ENCODE data around the gene HS1BP3.

Gene HS1BP3

DNA sequence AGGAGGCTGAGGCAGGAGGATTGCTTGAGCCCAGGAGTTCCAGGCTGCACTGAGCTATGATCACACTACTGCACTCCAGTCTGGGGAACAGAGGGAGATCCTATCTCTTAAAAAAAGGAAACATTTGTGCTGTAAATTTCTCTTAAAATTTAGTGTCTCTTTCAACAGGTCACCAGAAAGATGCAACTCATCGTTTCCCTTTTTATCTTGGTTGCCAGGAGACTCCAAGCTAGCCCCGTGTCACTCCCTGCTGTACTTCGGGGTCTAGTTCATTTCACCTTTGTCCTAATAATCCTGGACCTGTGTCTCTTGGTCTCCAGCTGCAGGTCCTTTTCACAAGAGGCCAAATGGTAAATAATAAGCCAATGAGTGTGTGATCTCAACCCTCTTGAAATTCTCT lies 7.1 kb downstream of the HS1BP3 start:
- DNase-seq = no peak
- Histone ChIP-seq H3K4me1 (ENCODE audit: control extremely low read depth in 1 of 4, control insufficient read depth in 4 of 4, insufficient read depth in 4 of 4, low read length in 3 of 4) (peaks cover 0 to 6% (median 0%) of the 10 kb centered on the region in 4 experiments), H3K9me3 (ENCODE audit: control extremely low read depth in 1 of 5, control insufficient read depth in 4 of 5, insufficient read depth in 2 of 5, low read depth in 1 of 5, low read length in 4 of 5) (no peaks in the 10 kb centered on the region), H3K27ac (ENCODE audit: insufficient read depth in 1 of 2, low read depth in 1 of 2, low read length in 2 of 2, poor library complexity in 1 of 2, severe bottlenecking in 2 of 2) (no peak overlapping the region), H3K36me3 (ENCODE audit: control insufficient read depth in 4 of 4, insufficient read depth in 4 of 4, low read length in 3 of 4) (peaks cover 0 to 51% (median 23%) of the 10 kb centered on the region in 4 experiments), H3K4me3 (ENCODE audit: control insufficient read depth in 1 of 7, extremely low read depth in 1 of 7, insufficient read depth in 4 of 7, low read depth in 2 of 7, low read length in 6 of 7) (no peak overlapping the region), H3K27me3 (replicated peaks in 2 of 5; ENCODE audit: control insufficient read depth in 4 of 5, insufficient read depth in 5 of 5, low read length in 4 of 5) (no peaks in the 10 kb centered on the region)
- 60% methylated on average over 3 of the region's 3 CpGs for WGBS (ENCODE audit: insufficient coverage)
- CTCF ChIA-PET = interaction anchor here (0.6 to 7.8 kb wide), 21 partner anchors 13 to 308 kb away, joined by 3 to 52 read pairs (median 4); partner anchors contain the start of gene LDAH
- POLR2A ChIA-PET = no interaction called here

DNA sequence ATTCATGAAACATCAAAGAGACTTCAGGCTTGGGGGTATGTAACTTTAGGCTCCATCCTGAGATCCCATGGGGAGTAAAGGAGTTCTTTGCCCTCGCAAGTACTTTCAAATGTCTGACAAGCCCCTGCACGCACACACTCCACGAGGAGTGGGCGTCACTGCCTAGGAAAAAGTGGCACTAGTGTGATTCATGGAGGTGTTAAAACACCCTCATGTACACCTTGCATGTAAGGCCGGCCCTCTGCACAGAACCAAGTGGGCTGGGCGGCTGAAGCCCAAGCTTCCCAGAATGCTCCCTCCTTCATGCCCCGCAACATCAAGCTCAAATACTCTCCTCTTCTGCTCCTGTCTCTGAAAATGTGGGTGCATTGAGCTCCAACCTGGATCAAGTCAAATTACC lies 7.8 kb downstream of the HS1BP3 start:
- Histone ChIP-seq H3K4me1 (ENCODE audit: control extremely low read depth in 1 of 4, control insufficient read depth in 4 of 4, insufficient read depth in 4 of 4, low read length in 3 of 4) (peaks cover 0 to 6% (median 0%) of the 10 kb centered on the region in 4 experiments), H3K4me3 (ENCODE audit: control insufficient read depth in 1 of 7, extremely low read depth in 1 of 7, insufficient read depth in 4 of 7, low read depth in 2 of 7, low read length in 6 of 7) (no peak overlapping the region), H3K9me3 (ENCODE audit: control extremely low read depth in 1 of 5, control insufficient read depth in 4 of 5, insufficient read depth in 2 of 5, low read depth in 1 of 5, low read length in 4 of 5) (no peaks in the 10 kb centered on the region), H3K36me3 (ENCODE audit: control insufficient read depth in 4 of 4, insufficient read depth in 4 of 4, low read length in 3 of 4) (peaks cover 0 to 53% (median 23%) of the 10 kb centered on the region in 4 experiments), H3K27ac (ENCODE audit: insufficient read depth in 1 of 2, low read depth in 1 of 2, low read length in 2 of 2, poor library complexity in 1 of 2, severe bottlenecking in 2 of 2) (no peak overlapping the region), H3K27me3 (replicated peaks in 2 of 5; ENCODE audit: control insufficient read depth in 4 of 5, insufficient read depth in 5 of 5, low read length in 4 of 5) (no peaks in the 10 kb centered on the region)
- WGBS (ENCODE audit: insufficient coverage) = 96% methylated on average over 5 of the region's 7 CpGs
- ChIA-PET POLR2A (no interaction called here), CTCF (interaction anchor here (0.7 to 7.8 kb wide), 31 partner anchors 7 to 324 kb away, joined by 3 to 52 read pairs (median 5); partner anchors contain the start of genes HS1BP3, LDAH and RHOB)
- DNase-seq = no peak

DNA sequence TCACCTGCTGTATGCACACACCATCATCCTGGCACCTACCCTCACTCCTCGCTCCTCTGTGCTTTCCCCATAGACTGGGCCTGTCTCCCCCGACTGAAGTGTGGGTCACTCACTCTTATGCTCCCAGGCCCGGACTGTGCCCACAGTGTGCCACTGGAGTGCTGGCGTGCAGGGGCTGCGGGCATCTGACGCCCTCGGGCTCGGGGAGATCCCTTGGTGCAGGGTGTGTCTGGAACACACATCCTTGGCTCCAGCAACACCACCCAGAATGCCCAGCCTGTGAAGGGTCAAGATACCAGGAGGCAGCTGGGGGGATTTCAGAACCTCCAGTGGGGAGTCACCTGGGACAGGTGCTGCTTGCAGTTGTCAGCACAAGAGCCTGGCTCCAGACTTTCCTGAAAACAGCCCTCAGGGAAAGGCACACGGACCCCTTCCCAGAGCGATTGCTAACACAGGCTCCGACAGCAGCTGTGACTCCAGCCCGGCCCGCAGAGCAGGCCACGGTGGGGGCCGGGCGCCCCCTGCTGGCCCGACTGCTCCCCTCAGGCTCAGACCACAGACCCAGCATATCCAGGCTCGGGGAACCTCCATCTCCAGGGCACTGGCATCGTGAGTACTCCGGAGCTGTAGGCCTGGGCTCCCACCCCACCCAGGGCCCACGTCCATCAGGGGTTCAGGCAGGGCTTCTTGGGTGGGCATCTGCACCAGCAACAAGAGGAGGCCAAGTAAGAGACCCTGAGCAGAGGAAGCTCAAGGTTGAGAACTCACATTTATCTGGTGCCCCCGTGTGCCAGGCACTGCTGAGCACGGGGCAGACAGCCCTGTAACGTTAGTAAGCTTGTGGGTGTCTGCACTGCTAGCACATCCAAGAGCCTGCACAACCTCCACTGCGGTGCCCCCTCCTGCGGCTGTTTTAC lies 8.6 kb downstream of the HS1BP3 start:
- WGBS (ENCODE audit: insufficient coverage) = 41% methylated on average over 22 of the region's 26 CpGs
- CTCF ChIA-PET = interaction anchor here (0.6 to 7.8 kb wide), 35 partner anchors 8 to 350 kb away, joined by 3 to 52 read pairs (median 5); partner anchors contain the start of genes HS1BP3 and RHOB
- H3K36me3 ChIP-seq (ENCODE audit: control insufficient read depth in 4 of 4, insufficient read depth in 4 of 4, low read length in 3 of 4) = peaks cover 0 to 60% (median 26%) of the 10 kb centered on the region in 4 experiments
- DNase-seq = peak; percentile 53 to 77 (median 76)
- H3K27ac ChIP-seq (ENCODE audit: insufficient read depth in 1 of 2, low read depth in 1 of 2, low read length in 2 of 2, poor library complexity in 1 of 2, severe bottlenecking in 2 of 2) = no peak overlapping the region
- H3K4me3 ChIP-seq (ENCODE audit: control insufficient read depth in 1 of 7, extremely low read depth in 1 of 7, insufficient read depth in 4 of 7, low read depth in 2 of 7, low read length in 6 of 7) = no peak overlapping the region
- POLR2A ChIA-PET = interaction anchor here (1.2 kb wide), 1 partner anchor 195 kb away, joined by 4 read pairs; the partner anchor contains the start of gene RHOB
- no peaks in the 10 kb centered on the region for H3K27me3 ChIP-seq (replicated peaks in 2 of 5; ENCODE audit: control insufficient read depth in 4 of 5, insufficient read depth in 5 of 5, low read length in 4 of 5)
- peaks cover 0 to 6% (median 0%) of the 10 kb centered on the region in 4 experiments for H3K4me1 ChIP-seq (ENCODE audit: control extremely low read depth in 1 of 4, control insufficient read depth in 4 of 4, insufficient read depth in 4 of 4, low read length in 3 of 4)
- no peaks in the 10 kb centered on the region for H3K9me3 ChIP-seq (ENCODE audit: control extremely low read depth in 1 of 5, control insufficient read depth in 4 of 5, insufficient read depth in 2 of 5, low read depth in 1 of 5, low read length in 4 of 5)

GRCh38 chr2:20641123-20641985 lies 9.5 kb downstream of the HS1BP3 start:
- no peaks in the 10 kb centered on the region for H3K9me3 ChIP-seq (ENCODE audit: control extremely low read depth in 1 of 5, control insufficient read depth in 4 of 5, insufficient read depth in 2 of 5, low read depth in 1 of 5, low read length in 4 of 5)
- no peak for DNase-seq
- H3K36me3 ChIP-seq (ENCODE audit: control insufficient read depth in 4 of 4, insufficient read depth in 4 of 4, low read length in 3 of 4) = peaks cover 0 to 56% (median 27%) of the 10 kb centered on the region in 4 experiments

DNA sequence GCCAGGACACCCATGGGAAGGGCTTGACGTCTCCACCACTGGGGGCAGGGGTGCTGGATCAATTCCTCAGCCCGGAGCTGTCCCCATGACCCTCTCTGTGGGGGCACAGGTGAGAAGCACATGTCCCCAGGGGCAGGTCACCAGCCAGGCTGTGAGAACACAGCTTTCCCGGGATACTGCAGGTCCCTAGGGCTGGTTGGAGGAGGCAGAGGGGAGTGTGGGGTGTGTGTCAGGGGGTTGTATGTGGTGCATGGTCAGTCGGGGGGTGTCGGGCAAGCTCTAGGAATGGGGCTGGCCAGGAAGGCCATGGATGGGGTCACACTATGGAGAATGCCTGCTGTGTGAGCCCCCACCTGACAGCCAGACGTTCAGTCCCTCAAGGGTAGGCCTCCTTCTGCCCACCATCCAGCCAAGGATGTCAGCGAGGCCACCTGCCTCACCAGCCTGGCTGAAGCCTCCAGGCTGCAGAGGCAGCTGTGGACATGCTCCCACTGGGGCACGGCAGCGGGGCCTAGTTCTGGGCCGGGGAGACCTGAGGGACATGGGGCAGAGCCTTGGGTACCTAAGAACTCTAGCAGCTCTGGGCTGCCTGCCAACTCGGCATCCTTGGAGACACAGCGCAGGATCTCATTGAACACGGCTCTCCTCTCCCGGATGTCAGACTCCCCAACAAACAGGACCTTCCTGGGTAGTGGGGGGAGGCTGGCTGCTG lies 10.3 kb downstream of the HS1BP3 start:
- ChIA-PET POLR2A (interaction anchor here (0.6 to 0.7 kb wide), 2 partner anchors 152 to 303 kb away, joined by 3 to 4 read pairs; no protein-coding TSS in a partner anchor), CTCF (interaction anchor here (0.6 to 7.8 kb wide), 12 partner anchors 10 to 244 kb away, joined by 3 to 52 read pairs (median 13); partner anchors contain the start of genes HS1BP3 and RHOB)
- peaks cover 0 to 6% (median 0%) of the 10 kb centered on the region in 4 experiments for H3K4me1 ChIP-seq (ENCODE audit: control extremely low read depth in 1 of 4, control insufficient read depth in 4 of 4, insufficient read depth in 4 of 4, low read length in 3 of 4)
- DNase-seq = no peak
- H3K36me3 ChIP-seq (ENCODE audit: control insufficient read depth in 4 of 4, insufficient read depth in 4 of 4, low read length in 3 of 4) = peaks cover 0 to 54% (median 29%) of the 10 kb centered on the region in 4 experiments
- H3K9me3 ChIP-seq (ENCODE audit: control extremely low read depth in 1 of 5, control insufficient read depth in 4 of 5, insufficient read depth in 2 of 5, low read depth in 1 of 5, low read length in 4 of 5) = no peaks in the 10 kb centered on the region
- no peaks in the 10 kb centered on the region for H3K27me3 ChIP-seq (replicated peaks in 2 of 5; ENCODE audit: control insufficient read depth in 4 of 5, insufficient read depth in 5 of 5, low read length in 4 of 5)
- H3K4me3 ChIP-seq (ENCODE audit: control insufficient read depth in 1 of 7, extremely low read depth in 1 of 7, insufficient read depth in 4 of 7, low read depth in 2 of 7, low read length in 6 of 7) = no peak overlapping the region
- 98% methylated on average over 8 of the region's 14 CpGs for WGBS (ENCODE audit: insufficient coverage)
- H3K27ac ChIP-seq (ENCODE audit: insufficient read depth in 1 of 2, low read depth in 1 of 2, low read length in 2 of 2, poor library complexity in 1 of 2, severe bottlenecking in 2 of 2) = no peak overlapping the region

More at GRCh38 chr2:20641123-20641985, 9.5 kb downstream of the HS1BP3 start:
- ChIA-PET POLR2A (interaction anchor here (1.2 kb wide), 1 partner anchor 194 kb away, joined by 4 read pairs; the partner anchor contains the start of gene RHOB), CTCF (interaction anchor here (0.8 to 7.8 kb wide), 21 partner anchors 9 to 316 kb away, joined by 3 to 52 read pairs (median 6); partner anchors contain the start of genes HS1BP3 and RHOB)
- 93% methylated on average over 21 of the region's 23 CpGs for WGBS (ENCODE audit: insufficient coverage)
- no peak overlapping the region for H3K4me3 ChIP-seq (ENCODE audit: control insufficient read depth in 1 of 7, extremely low read depth in 1 of 7, insufficient read depth in 4 of 7, low read depth in 2 of 7, low read length in 6 of 7)
- no peak overlapping the region for H3K27ac ChIP-seq (ENCODE audit: insufficient read depth in 1 of 2, low read depth in 1 of 2, low read length in 2 of 2, poor library complexity in 1 of 2, severe bottlenecking in 2 of 2)
- peaks cover 0 to 6% (median 0%) of the 10 kb centered on the region in 4 experiments for H3K4me1 ChIP-seq (ENCODE audit: control extremely low read depth in 1 of 4, control insufficient read depth in 4 of 4, insufficient read depth in 4 of 4, low read length in 3 of 4)
- no peaks in the 10 kb centered on the region for H3K27me3 ChIP-seq (replicated peaks in 2 of 5; ENCODE audit: control insufficient read depth in 4 of 5, insufficient read depth in 5 of 5, low read length in 4 of 5)

Data from common myeloid progenitor, CD34-positive (primary cell).